Measurements from ENCODE around the gene SH2D3C.

SH2D3C gene

GRCh38 chr9:127791085-127791484, 12.6 kb upstream of the SH2D3C start:
- Histone ChIP-seq H3K9me3 (ENCODE audit: control insufficient read depth, insufficient read depth, low read depth, low read length) (no peaks in the 10 kb centered on the region), H3K27me3 (ENCODE audit: control insufficient read depth, insufficient read depth, low read length) (no peaks in the 10 kb centered on the region), H3K9ac (ENCODE audit: low read length) (no peak overlapping the region), H3K27ac (ENCODE audit: low read depth, low read length) (no peak overlapping the region), H3K4me3 (ENCODE audit: low read depth, low read length) (no peak overlapping the region), H3K4me1 (ENCODE audit: control insufficient read depth, insufficient read depth, low read length) (peaks cover 5% of the 10 kb centered on the region; the same call in 1 of the 2 replicates), H3K36me3 (ENCODE audit: control insufficient read depth, insufficient read depth, low read length) (peaks cover 62% of the 10 kb centered on the region)

- H3K4me1 ChIP-seq (ENCODE audit: control insufficient read depth, insufficient read depth, low read length): peaks cover 5% of the 10 kb centered on the region; the same call in 1 of the 2 replicates
- no peaks in the 10 kb centered on the region for H3K27me3 ChIP-seq (ENCODE audit: control insufficient read depth, insufficient read depth, low read length)
- peaks cover 62% of the 10 kb centered on the region for H3K36me3 ChIP-seq (ENCODE audit: control insufficient read depth, insufficient read depth, low read length)
- no peak overlapping the region for H3K4me3 ChIP-seq (ENCODE audit: low read depth, low read length)
- H3K27ac ChIP-seq (ENCODE audit: low read depth, low read length): no peak overlapping the region
- no peaks in the 10 kb centered on the region for H3K9me3 ChIP-seq (ENCODE audit: control insufficient read depth, insufficient read depth, low read depth, low read length)
- H3K9ac ChIP-seq (ENCODE audit: low read length): no peak overlapping the region
Observed at GRCh38 chr9:127790094-127790855, 11.8 kb upstream of the SH2D3C start.

GRCh38 chr9:127789179-127789578, 10.7 kb upstream of the SH2D3C start:
- H3K4me1 ChIP-seq (ENCODE audit: control insufficient read depth, insufficient read depth, low read length): peaks cover 5% of the 10 kb centered on the region; the same call in 1 of the 2 replicates
- no peak overlapping the region for H3K9ac ChIP-seq (ENCODE audit: low read length)
- H3K4me3 ChIP-seq (ENCODE audit: low read depth, low read length): no peak overlapping the region
- peaks cover 62% of the 10 kb centered on the region for H3K36me3 ChIP-seq (ENCODE audit: control insufficient read depth, insufficient read depth, low read length)
- H3K27me3 ChIP-seq (ENCODE audit: control insufficient read depth, insufficient read depth, low read length): no peaks in the 10 kb centered on the region
- no peaks in the 10 kb centered on the region for H3K9me3 ChIP-seq (ENCODE audit: control insufficient read depth, insufficient read depth, low read depth, low read length)
- H3K27ac ChIP-seq (ENCODE audit: low read depth, low read length): no peak overlapping the region

GRCh38 chr9:127788337-127789011, 10.0 kb upstream of the SH2D3C start:
- H3K4me3 ChIP-seq (ENCODE audit: low read depth, low read length): no peak overlapping the region
- no peaks in the 10 kb centered on the region for H3K27me3 ChIP-seq (ENCODE audit: control insufficient read depth, insufficient read depth, low read length)
- peaks cover 62% of the 10 kb centered on the region for H3K36me3 ChIP-seq (ENCODE audit: control insufficient read depth, insufficient read depth, low read length)
- no peaks in the 10 kb centered on the region for H3K9me3 ChIP-seq (ENCODE audit: control insufficient read depth, insufficient read depth, low read depth, low read length)
- no peak overlapping the region for H3K27ac ChIP-seq (ENCODE audit: low read depth, low read length)
- peaks cover 7% of the 10 kb centered on the region for H3K4me1 ChIP-seq (ENCODE audit: control insufficient read depth, insufficient read depth, low read length)
- no peak overlapping the region for H3K9ac ChIP-seq (ENCODE audit: low read length)

GRCh38 chr9:127786773-127787104, 8.3 kb upstream of the SH2D3C start:
- peaks cover 50% of the 10 kb centered on the region for H3K36me3 ChIP-seq (ENCODE audit: control insufficient read depth, insufficient read depth, low read length)
- H3K27ac ChIP-seq (ENCODE audit: low read depth, low read length): peak overlapping the region; percentile 97

GRCh38 chr9:127785933-127786772, 7.7 kb upstream of the SH2D3C start, which contains the start of gene CDK9:
CDK9 (plus strand) TSS chr9:127786034; CDS start chr9:127786149, 115 bp downstream.
- Histone ChIP-seq H3K9me3 (ENCODE audit: control insufficient read depth, insufficient read depth, low read depth, low read length) (no peaks in the 10 kb centered on the region), H3K36me3 (ENCODE audit: control insufficient read depth, insufficient read depth, low read length) (peaks cover 45% of the 10 kb centered on the region), H3K4me3 (ENCODE audit: low read depth, low read length) (peak within 1 kb of the TSS; percentile 98), H3K4me1 (ENCODE audit: control insufficient read depth, insufficient read depth, low read length) (peaks cover 7% of the 10 kb centered on the region), H3K27ac (ENCODE audit: low read depth, low read length) (peak within 1 kb of the TSS; percentile 97), H3K9ac (ENCODE audit: low read length) (peak within 1 kb of the TSS; percentile 96), H3K27me3 (ENCODE audit: control insufficient read depth, insufficient read depth, low read length) (no peaks in the 10 kb centered on the region)

More at GRCh38 chr9:127786773-127787104, 8.3 kb upstream of the SH2D3C start:
- H3K9me3 ChIP-seq (ENCODE audit: control insufficient read depth, insufficient read depth, low read depth, low read length): no peaks in the 10 kb centered on the region
- no peaks in the 10 kb centered on the region for H3K27me3 ChIP-seq (ENCODE audit: control insufficient read depth, insufficient read depth, low read length)
- peak overlapping the region; percentile 98 for H3K4me3 ChIP-seq (ENCODE audit: low read depth, low read length)
- peak overlapping the region; percentile 96 for H3K9ac ChIP-seq (ENCODE audit: low read length)
- peaks cover 7% of the 10 kb centered on the region for H3K4me1 ChIP-seq (ENCODE audit: control insufficient read depth, insufficient read depth, low read length)

- peak overlapping the region; percentile 98 for H3K4me3 ChIP-seq (ENCODE audit: low read depth, low read length)
- H3K36me3 ChIP-seq (ENCODE audit: control insufficient read depth, insufficient read depth, low read length): peaks cover 36% of the 10 kb centered on the region
- no peaks in the 10 kb centered on the region for H3K27me3 ChIP-seq (ENCODE audit: control insufficient read depth, insufficient read depth, low read length)
- H3K27ac ChIP-seq (ENCODE audit: low read depth, low read length): no peak overlapping the region
- H3K9me3 ChIP-seq (ENCODE audit: control insufficient read depth, insufficient read depth, low read depth, low read length): no peaks in the 10 kb centered on the region
- H3K9ac ChIP-seq (ENCODE audit: low read length): peak overlapping the region; percentile 34
- peaks cover 12% of the 10 kb centered on the region for H3K4me1 ChIP-seq (ENCODE audit: control insufficient read depth, insufficient read depth, low read length)
Observed at GRCh38 chr9:127785023-127785932, 6.8 kb upstream of the SH2D3C start.

GRCh38 chr9:127783111-127784008, 4.9 kb upstream of the SH2D3C start:
- H3K9ac ChIP-seq (ENCODE audit: low read length): no peak overlapping the region
- peaks cover 17% of the 10 kb centered on the region for H3K36me3 ChIP-seq (ENCODE audit: control insufficient read depth, insufficient read depth, low read length)
- H3K9me3 ChIP-seq (ENCODE audit: control insufficient read depth, insufficient read depth, low read depth, low read length): no peaks in the 10 kb centered on the region
- H3K27me3 ChIP-seq (ENCODE audit: control insufficient read depth, insufficient read depth, low read length): no peaks in the 10 kb centered on the region
- no peak overlapping the region for H3K27ac ChIP-seq (ENCODE audit: low read depth, low read length)
- no peak overlapping the region for H3K4me3 ChIP-seq (ENCODE audit: low read depth, low read length)
- peaks cover 23% of the 10 kb centered on the region for H3K4me1 ChIP-seq (ENCODE audit: control insufficient read depth, insufficient read depth, low read length)

GRCh38 chr9:127781806-127782205, 3.3 kb upstream of the SH2D3C start:
- no peak overlapping the region for H3K9ac ChIP-seq (ENCODE audit: low read length)
- H3K27ac ChIP-seq (ENCODE audit: low read depth, low read length): no peak overlapping the region
- H3K9me3 ChIP-seq (ENCODE audit: control insufficient read depth, insufficient read depth, low read depth, low read length): no peaks in the 10 kb centered on the region
- no peak overlapping the region for H3K4me3 ChIP-seq (ENCODE audit: low read depth, low read length)
- H3K36me3 ChIP-seq (ENCODE audit: control insufficient read depth, insufficient read depth, low read length): peaks cover 1% of the 10 kb centered on the region
- peaks cover 23% of the 10 kb centered on the region for H3K4me1 ChIP-seq (ENCODE audit: control insufficient read depth, insufficient read depth, low read length)
- no peaks in the 10 kb centered on the region for H3K27me3 ChIP-seq (ENCODE audit: control insufficient read depth, insufficient read depth, low read length)
